Activated T-cell treated with anti-CD3 and anti-CD28 coated beads, Interleukin-2, amount 50 U/mL, for 24 hours (primary cell): ENCODE measurements around the gene PLAGL1.
"Not testable (repeated sequence)": the region's sequence is repeated elsewhere in the genome, so short reads cannot be mapped to it uniquely, and the experiment has no call there.

Experiments used
- DNase-seq: peaks from one replicate; pipeline ENCODE4 v3.0.0-alpha.2; 2020
- H3K27ac Mint-ChIP-seq: 2 replicates; pipeline ENCODE4 v1.8.0; 2020; ENCODE audit warnings: mild to moderate bottlenecking, mixed read lengths
- H3K27me3 Mint-ChIP-seq: 2 replicates; pipeline ENCODE4 v1.8.0; 2020; ENCODE audit warnings: mixed read lengths
- H3K36me3 Mint-ChIP-seq: 2 replicates; pipeline ENCODE4 v1.8.0; 2020; ENCODE audit warnings: low read depth, mixed read lengths
- H3K4me1 Mint-ChIP-seq: 2 replicates; pipeline ENCODE4 v1.8.0; 2020; ENCODE audit warnings: low read depth, mixed read lengths
- H3K4me3 Mint-ChIP-seq: 2 replicates; pipeline ENCODE4 v1.8.0; 2020; ENCODE audit warnings: mild to moderate bottlenecking, moderate library complexity, mixed read lengths
- H3K9me3 Mint-ChIP-seq: 2 replicates; pipeline ENCODE4 v1.8.0; 2020; ENCODE audit warnings: mixed read lengths

PLAGL1 gene

DNA sequence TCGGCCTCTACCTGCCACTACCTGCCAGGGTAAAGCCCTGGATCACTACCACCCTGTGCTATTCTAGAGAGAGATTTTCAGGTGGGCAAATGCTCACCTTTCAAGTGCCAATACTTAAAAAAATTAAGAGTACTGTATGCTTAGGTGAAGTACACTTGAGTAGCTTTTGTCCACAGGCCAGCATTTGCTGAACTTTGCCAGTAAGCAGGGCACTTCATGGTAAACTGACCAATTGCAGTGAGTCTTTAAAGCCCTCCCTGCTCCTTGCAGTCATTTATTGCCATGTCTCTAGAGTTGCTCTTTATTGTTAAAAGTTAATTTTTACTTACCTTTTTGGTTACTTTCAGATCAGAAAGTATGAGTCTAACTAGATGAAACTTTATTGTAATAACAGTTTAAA lies 58.5 kb downstream of the PLAGL1 start:
- H3K4me1 Mint-ChIP-seq = no peaks in the 10 kb centered on the region
- H3K27me3 Mint-ChIP-seq = no peaks in the 10 kb centered on the region
- H3K4me3 Mint-ChIP-seq = no peak overlapping the region
- H3K9me3 Mint-ChIP-seq = no peaks in the 10 kb centered on the region
- no peak for DNase-seq
- no peak overlapping the region for H3K27ac Mint-ChIP-seq
- H3K36me3 Mint-ChIP-seq = no peaks in the 10 kb centered on the region

- Mint-ChIP-seq H3K4me3 (no peak overlapping the region), H3K9me3 (no peaks in the 10 kb centered on the region), H3K27me3 (no peaks in the 10 kb centered on the region), H3K4me1 (no peaks in the 10 kb centered on the region), H3K27ac (no peak overlapping the region), H3K36me3 (no peaks in the 10 kb centered on the region)
- DNase-seq = no peak
Measured at GRCh38 chr6:143948208-143948607, 59.9 kb downstream of the PLAGL1 start.

DNA sequence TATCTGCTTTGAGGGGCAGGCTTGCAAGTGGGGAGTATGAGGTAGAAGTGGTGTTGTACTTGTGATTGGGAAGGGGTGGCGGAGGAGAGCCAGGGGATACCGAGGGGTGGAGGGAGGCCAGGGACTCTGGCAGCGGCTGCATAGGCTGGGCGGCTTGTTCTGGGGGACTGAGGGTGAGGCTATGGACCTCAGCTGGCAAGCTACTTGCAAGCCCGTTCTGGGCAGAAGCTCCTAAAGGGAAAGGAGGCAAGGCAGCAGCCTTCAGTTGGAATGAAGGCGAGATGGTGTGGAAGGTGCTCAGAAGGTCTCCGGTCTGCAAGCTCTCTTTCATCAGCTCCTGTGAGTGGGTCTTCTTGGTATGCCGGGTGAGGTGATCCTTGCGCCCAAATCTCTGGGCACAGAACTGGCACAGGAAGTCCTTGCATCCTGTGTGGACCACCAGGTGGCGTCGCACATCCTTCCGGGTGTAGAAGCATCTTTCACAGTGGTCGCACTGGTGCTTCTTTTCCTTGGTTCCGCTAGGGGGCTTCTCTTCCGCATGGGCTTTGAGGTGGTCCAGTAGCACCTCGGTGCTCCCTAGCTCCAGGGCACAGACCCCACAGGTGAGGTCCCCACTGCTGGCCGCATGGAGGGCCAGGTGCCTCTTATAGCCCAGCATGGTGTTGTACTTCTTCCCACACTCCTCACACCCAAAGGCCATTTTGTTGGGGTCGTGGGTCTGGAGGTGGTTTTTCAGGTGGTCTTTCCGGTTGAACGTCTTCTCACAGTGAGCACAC lies 66.0 kb downstream of the PLAGL1 start:
- Mint-ChIP-seq H3K27me3 (peaks cover 2% of the 10 kb centered on the region), H3K4me1 (peaks cover 6% of the 10 kb centered on the region), H3K27ac (no peak overlapping the region), H3K9me3 (no peaks in the 10 kb centered on the region), H3K36me3 (no peaks in the 10 kb centered on the region), H3K4me3 (no peak overlapping the region)
- peak; percentile 71 for DNase-seq

- peaks cover 4% of the 10 kb centered on the region for H3K27me3 Mint-ChIP-seq
- peaks cover 6% of the 10 kb centered on the region for H3K4me1 Mint-ChIP-seq
- DNase-seq = peak; percentile 48
- H3K9me3 Mint-ChIP-seq = no peaks in the 10 kb centered on the region
- H3K4me3 Mint-ChIP-seq = no peak overlapping the region
- no peaks in the 10 kb centered on the region for H3K36me3 Mint-ChIP-seq
- no peak overlapping the region for H3K27ac Mint-ChIP-seq
Measured at GRCh38 chr6:143940011-143940597, 68.0 kb downstream of the PLAGL1 start.

- no peak overlapping the region for H3K27ac Mint-ChIP-seq
- H3K36me3 Mint-ChIP-seq = no peaks in the 10 kb centered on the region
- H3K9me3 Mint-ChIP-seq = no peaks in the 10 kb centered on the region
- DNase-seq = no peak
- peaks cover 6% of the 10 kb centered on the region for H3K4me1 Mint-ChIP-seq
- H3K4me3 Mint-ChIP-seq = no peak overlapping the region
- peaks cover 4% of the 10 kb centered on the region for H3K27me3 Mint-ChIP-seq
Measured at GRCh38 chr6:143939364-143939763, 68.7 kb downstream of the PLAGL1 start.

- Mint-ChIP-seq H3K27ac (no peak overlapping the region), H3K36me3 (no peaks in the 10 kb centered on the region), H3K4me3 (no peak overlapping the region), H3K9me3 (peaks cover under 1% of the 10 kb centered on the region), H3K4me1 (peaks cover 6% of the 10 kb centered on the region), H3K27me3 (peaks cover 4% of the 10 kb centered on the region)
- no peak for DNase-seq
Measured at GRCh38 chr6:143937668-143937970, 70.4 kb downstream of the PLAGL1 start.

DNA sequence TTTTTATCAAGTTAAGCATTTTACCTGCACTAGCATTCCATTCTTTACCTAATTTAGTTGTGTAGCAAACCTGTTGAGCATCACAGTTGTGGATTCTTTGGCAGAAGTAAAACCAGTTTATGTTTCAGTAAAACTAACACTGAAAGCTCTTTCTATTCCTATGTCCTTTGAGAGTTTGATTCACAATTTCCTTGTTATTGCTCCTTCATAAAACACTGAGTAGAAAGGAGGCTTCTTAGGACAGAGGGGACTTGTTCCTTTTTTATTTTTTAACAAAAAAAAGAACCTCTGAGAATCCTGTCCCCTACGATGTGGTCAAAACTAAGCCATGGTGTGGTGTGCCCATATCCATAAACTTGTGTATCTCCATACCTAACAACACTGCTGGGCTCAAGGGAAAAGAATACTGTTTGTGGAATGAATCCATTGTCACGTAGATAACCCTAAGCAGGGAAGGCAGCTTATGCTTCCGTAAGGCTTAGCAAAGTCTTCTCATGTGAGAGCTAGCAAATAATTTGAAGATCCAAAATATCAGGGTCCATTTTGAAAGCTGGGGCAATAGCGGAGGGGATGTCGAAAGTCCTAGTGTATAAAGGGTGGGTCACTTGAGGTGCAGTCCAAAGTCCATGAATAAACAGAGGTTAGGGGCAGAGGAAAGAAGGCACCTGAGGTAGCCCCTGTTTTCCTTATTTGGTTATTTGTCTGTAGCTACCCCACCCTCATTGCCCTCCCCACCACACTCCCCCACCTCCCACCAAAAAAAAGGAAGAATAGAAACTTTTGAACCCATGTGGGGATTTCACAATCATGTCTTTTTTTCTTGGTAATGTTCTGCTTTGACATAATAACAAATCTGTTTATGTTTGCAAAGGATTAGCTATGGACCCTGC lies 71.0 kb downstream of the PLAGL1 start:
- H3K27ac Mint-ChIP-seq = no peak overlapping the region
- H3K9me3 Mint-ChIP-seq = peaks cover 6% of the 10 kb centered on the region
- no peak for DNase-seq
- H3K4me1 Mint-ChIP-seq = peaks cover 6% of the 10 kb centered on the region
- H3K4me3 Mint-ChIP-seq = no peak overlapping the region
- H3K36me3 Mint-ChIP-seq = no peaks in the 10 kb centered on the region
- peaks cover 4% of the 10 kb centered on the region for H3K27me3 Mint-ChIP-seq

GRCh38 chr6:143936347-143936746 lies 71.7 kb downstream of the PLAGL1 start:
- peaks cover 11% of the 10 kb centered on the region for H3K9me3 Mint-ChIP-seq
- no peak overlapping the region for H3K27ac Mint-ChIP-seq
- H3K36me3 Mint-ChIP-seq = no peaks in the 10 kb centered on the region
- no peak for DNase-seq
- H3K4me1 Mint-ChIP-seq = peaks cover 6% of the 10 kb centered on the region
- no peak overlapping the region for H3K4me3 Mint-ChIP-seq
- H3K27me3 Mint-ChIP-seq = peaks cover 4% of the 10 kb centered on the region

DNA sequence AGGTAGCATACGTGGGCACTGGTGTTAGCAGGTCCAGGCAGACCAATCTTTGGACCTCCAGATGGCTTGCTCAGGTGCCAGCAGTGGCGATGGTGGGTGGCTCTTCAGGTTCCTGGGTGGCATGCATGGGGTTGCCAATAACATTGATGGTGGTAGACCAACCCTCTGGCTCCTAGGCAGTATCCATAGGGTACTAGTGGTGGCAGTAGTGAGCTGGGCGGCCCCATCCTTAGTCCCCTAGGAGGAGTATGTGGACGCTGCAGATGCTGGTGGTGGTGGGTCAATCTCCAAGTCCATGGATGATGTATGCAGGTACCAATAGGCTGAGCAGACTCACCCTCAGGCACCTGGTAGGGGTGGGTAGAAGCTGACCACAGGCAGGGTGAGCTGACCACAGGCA lies 73.2 kb downstream of the PLAGL1 start:
- Mint-ChIP-seq H3K9me3 (peaks cover 18% of the 10 kb centered on the region), H3K36me3 (peaks cover 3% of the 10 kb centered on the region), H3K27ac (no peak overlapping the region), H3K27me3 (peaks cover 4% of the 10 kb centered on the region), H3K4me1 (peaks cover 3% of the 10 kb centered on the region), H3K4me3 (no peak overlapping the region)
- DNase-seq = no peak

DNA sequence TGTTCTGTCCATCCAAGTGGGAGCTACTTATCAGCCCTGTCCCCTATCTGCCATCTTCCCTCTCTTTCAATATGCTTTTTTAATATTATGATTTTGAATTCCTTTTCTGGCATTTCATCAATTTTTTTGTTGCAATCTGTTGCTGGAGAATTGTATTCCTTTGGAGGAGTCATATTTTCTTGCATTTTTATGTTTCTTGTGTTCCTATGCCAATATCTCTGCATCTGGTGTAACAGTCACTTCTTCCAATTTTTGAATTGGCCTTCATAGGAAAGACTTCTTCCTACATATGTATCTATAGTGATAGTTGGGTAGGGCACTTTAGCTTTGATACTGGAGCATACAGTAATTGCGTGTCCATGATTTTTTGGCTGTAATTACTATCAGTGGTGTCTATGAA lies 73.7 kb downstream of the PLAGL1 start:
- Mint-ChIP-seq H3K27ac (no peak overlapping the region), H3K4me3 (no peak overlapping the region), H3K4me1 (peaks cover 3% of the 10 kb centered on the region), H3K36me3 (peaks cover 3% of the 10 kb centered on the region), H3K27me3 (peaks cover 4% of the 10 kb centered on the region), H3K9me3 (peaks cover 18% of the 10 kb centered on the region)
- DNase-seq = no peak

DNA sequence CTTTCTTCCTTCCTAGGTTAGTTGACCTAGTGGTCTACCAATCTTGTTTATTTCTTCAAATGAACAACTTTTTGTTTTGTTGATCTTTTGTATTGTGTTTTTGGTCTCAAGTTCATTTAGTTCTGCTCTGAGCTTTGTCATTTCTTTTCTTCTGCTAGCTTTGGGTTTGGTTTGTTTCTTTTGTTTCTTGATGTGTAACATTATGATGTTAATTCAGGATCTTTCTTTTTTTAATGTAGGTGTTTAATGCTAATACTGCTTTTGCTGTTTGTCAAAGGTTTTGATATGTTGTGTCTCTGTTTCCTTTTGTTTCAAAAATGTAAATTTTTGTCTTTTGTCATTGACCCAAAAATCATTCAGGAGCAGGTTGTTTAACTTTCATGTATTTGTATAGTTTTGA lies 78.1 kb downstream of the PLAGL1 start:
- Mint-ChIP-seq H3K9me3 (peaks cover 20% of the 10 kb centered on the region), H3K27ac (no peak overlapping the region), H3K4me3 (no peak overlapping the region), H3K27me3 (no peaks in the 10 kb centered on the region), H3K4me1 (no peaks in the 10 kb centered on the region), H3K36me3 (peaks cover 3% of the 10 kb centered on the region)
- DNase-seq = no peak

DNA sequence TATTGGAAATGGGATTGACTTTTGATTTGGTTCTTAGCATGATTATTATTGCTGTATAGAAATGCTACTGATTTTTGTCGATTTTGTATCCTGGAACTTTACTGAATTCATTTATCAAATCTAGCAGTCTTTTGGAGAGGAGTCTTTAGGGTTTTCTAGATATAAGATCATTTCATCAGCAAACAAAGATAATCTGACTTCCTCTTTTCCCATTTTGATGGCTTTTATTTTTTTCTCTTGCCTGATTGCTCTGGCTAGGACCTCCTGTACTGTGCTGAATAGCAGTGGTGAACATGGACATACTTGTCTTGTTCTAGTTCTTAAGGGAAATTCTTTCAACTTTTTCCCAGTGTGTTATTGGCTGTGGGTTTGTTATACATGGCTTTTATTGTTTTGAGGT lies 79.2 kb downstream of the PLAGL1 start:
- peaks cover 3% of the 10 kb centered on the region for H3K36me3 Mint-ChIP-seq
- no peak overlapping the region for H3K27ac Mint-ChIP-seq
- peaks cover 20% of the 10 kb centered on the region for H3K9me3 Mint-ChIP-seq
- no peaks in the 10 kb centered on the region for H3K4me1 Mint-ChIP-seq
- no peak for DNase-seq
- no peaks in the 10 kb centered on the region for H3K27me3 Mint-ChIP-seq
- H3K4me3 Mint-ChIP-seq = no peak overlapping the region

DNA sequence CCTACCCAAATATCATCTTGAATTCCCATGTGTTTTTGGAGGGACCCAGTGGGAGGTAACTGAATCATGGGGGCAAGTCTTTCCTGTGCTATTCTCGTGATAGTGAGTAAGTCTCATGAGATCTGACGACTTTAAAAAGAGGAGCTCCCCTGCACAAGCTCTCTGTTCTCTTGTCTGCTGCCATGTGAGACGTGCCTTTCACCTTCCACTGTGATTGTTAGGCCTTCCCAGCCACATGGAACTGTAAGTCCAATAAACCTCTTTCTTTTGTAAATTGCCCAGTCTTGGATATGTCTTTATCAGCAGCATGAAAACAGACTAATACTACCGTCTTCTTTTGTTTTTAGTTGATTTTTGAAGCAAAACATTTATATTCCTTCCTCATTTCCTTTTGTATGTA lies 91.0 kb downstream of the PLAGL1 start:
- not testable (repeated sequence) for H3K36me3 Mint-ChIP-seq, H3K27me3 Mint-ChIP-seq, H3K27ac Mint-ChIP-seq, DNase-seq, H3K4me3 Mint-ChIP-seq, H3K4me1 Mint-ChIP-seq
- H3K9me3 Mint-ChIP-seq = peaks cover 18% of the 10 kb centered on the region

GRCh38 chr6:143912671-143913070 lies 95.4 kb downstream of the PLAGL1 start:
- H3K9me3 Mint-ChIP-seq = peaks cover 22% of the 10 kb centered on the region
- no peak overlapping the region for H3K4me3 Mint-ChIP-seq
- H3K4me1 Mint-ChIP-seq = no peaks in the 10 kb centered on the region
- no peaks in the 10 kb centered on the region for H3K36me3 Mint-ChIP-seq
- no peaks in the 10 kb centered on the region for H3K27me3 Mint-ChIP-seq
- no peak for DNase-seq
- H3K27ac Mint-ChIP-seq = no peak overlapping the region

DNA sequence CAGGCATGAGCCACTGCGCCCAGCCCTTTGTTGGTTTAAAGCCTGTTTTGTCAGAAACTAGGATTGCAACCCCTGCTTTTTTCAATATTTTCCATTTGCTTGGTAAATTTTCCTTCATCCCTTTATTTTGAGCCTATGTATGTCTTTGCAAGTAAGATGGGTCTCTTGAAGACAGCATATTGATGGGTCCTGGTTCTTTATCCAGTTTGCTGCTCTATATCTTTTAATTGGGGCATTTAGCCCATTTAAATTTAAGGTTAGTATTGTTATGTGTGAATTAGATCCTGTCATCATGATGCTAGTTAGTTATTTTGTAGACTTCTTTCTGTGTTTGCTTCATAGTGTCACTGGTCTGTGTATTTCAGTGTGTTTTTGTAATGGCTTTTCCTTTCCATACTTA lies 97.0 kb downstream of the PLAGL1 start:
- H3K27me3 Mint-ChIP-seq = no peaks in the 10 kb centered on the region
- no peaks in the 10 kb centered on the region for H3K36me3 Mint-ChIP-seq
- DNase-seq = no peak
- peaks cover 20% of the 10 kb centered on the region for H3K9me3 Mint-ChIP-seq
- no peak overlapping the region for H3K4me3 Mint-ChIP-seq
- H3K27ac Mint-ChIP-seq = no peak overlapping the region
- no peaks in the 10 kb centered on the region for H3K4me1 Mint-ChIP-seq
